Liver (tissue), 9 donors: Measurements from ENCODE around the gene TRPM8. TPM values are rescaled to one million over a fixed set of nuclear protein-coding genes. Genes with fewer than 3 reads are reported as not detected.

Source experiments
- DNase-seq: peaks from one replicate; pipeline ENCODE4 v3.0.0-alpha.2; 2017; ENCODE audit warnings: low spot score
- H3K27ac ChIP-seq, 2 donors: one replicate each; pipeline ENCODE4 v1.7.0; 2013; ENCODE audit warnings: inconsistent platforms in 2 of 2, low read length in 2 of 2, control low read depth in 1 of 2, low read depth in 1 of 2, mild to moderate bottlenecking in 1 of 2
- H3K27me3 ChIP-seq, 4 donors: one replicate each; pipeline versions ENCODE4 v1.6.1 to v1.7.0; 2013; ENCODE audit warnings: low read length in 3 of 4, inconsistent platforms in 1 of 4, mild to moderate bottlenecking in 1 of 4, moderate library complexity in 1 of 4; ENCODE audit not compliant: control insufficient read depth in 4 of 4, insufficient read depth in 4 of 4
- H3K36me3 ChIP-seq, 4 donors: one replicate each; pipeline versions ENCODE4 v1.6.1 to v1.7.0; 2013; ENCODE audit warnings: low read length in 3 of 4, mild to moderate bottlenecking in 3 of 4, low read depth in 1 of 4, moderate library complexity in 1 of 4; ENCODE audit not compliant: control insufficient read depth in 4 of 4, insufficient read depth in 3 of 4
- H3K4me1 ChIP-seq, 4 donors: one replicate each; pipeline versions ENCODE4 v1.6.1 to v1.7.0; 2013; ENCODE audit warnings: low read length in 3 of 4, mild to moderate bottlenecking in 3 of 4, moderate library complexity in 1 of 4; ENCODE audit not compliant: control insufficient read depth in 4 of 4, insufficient read depth in 4 of 4
- H3K4me3 ChIP-seq, 3 donors: one replicate each; pipeline versions ENCODE4 v1.6.1 to v1.7.0; 2013; ENCODE audit warnings: low read length in 3 of 3, control low read depth in 1 of 3, low read depth in 1 of 3, mild to moderate bottlenecking in 1 of 3
- H3K9ac ChIP-seq, 2 donors: one replicate each; pipeline ENCODE4 v1.7.0; 2013; ENCODE audit warnings: low read length in 2 of 2, mild to moderate bottlenecking in 2 of 2, moderate library complexity in 2 of 2, control low read depth in 1 of 2, low read depth in 1 of 2
- H3K9me3 ChIP-seq, 4 donors: one replicate each; pipeline versions ENCODE4 v1.6.1 to v1.7.0; 2013; ENCODE audit warnings: low read length in 3 of 4; ENCODE audit not compliant: control insufficient read depth in 4 of 4
- EGR1 ChIP-seq, 2 donors: IDR thresholded peaks; 2 replicates each; pipeline ENCODE4 v1.6.1; 2016 to 2018; ENCODE audit warnings: antibody characterized with exemption in 2 of 2, low read depth in 2 of 2
- FOXA1 ChIP-seq: IDR thresholded peaks from 2 replicates; pipeline ENCODE4 v1.6.1; 2016; ENCODE audit warnings: antibody characterized with exemption
- FOXA2 ChIP-seq: IDR thresholded peaks from 2 replicates; pipeline ENCODE4 v1.6.1; 2016; ENCODE audit warnings: antibody characterized with exemption
- GABPA ChIP-seq, 2 donors: IDR thresholded peaks in 1 of 2; conservative IDR thresholded peaks in 1 of 2; 2 replicates each; pipeline ENCODE4 v1.6.1; 2016; ENCODE audit warnings: antibody characterized with exemption in 2 of 2, mild to moderate bottlenecking in 1 of 2, moderate library complexity in 1 of 2
- HNF4G ChIP-seq: IDR thresholded peaks from 2 replicates; pipeline ENCODE4 v1.6.1; 2016; ENCODE audit warnings: antibody characterized with exemption
- JUND ChIP-seq, 2 donors: IDR thresholded peaks; 2 replicates each; pipeline ENCODE4 v1.6.1; 2016; ENCODE audit warnings: antibody characterized with exemption in 2 of 2
- NR2F2 ChIP-seq: IDR thresholded peaks from 2 replicates; pipeline ENCODE4 v1.6.1; 2016; ENCODE audit warnings: antibody characterized with exemption
- RAD21 ChIP-seq, 2 donors: IDR thresholded peaks; 2 replicates each; pipeline ENCODE4 v1.6.1; 2016; ENCODE audit warnings: antibody characterized with exemption in 2 of 2, mild to moderate bottlenecking in 2 of 2
- RXRA ChIP-seq, 2 donors: IDR thresholded peaks; 2 replicates each; pipeline ENCODE4 v1.6.1; 2017 to 2018; ENCODE audit warnings: antibody characterized with exemption in 2 of 2, mild to moderate bottlenecking in 1 of 2
- SP1 ChIP-seq: IDR thresholded peaks from 2 replicates; pipeline ENCODE4 v1.6.1; 2018; ENCODE audit warnings: antibody characterized with exemption, mild to moderate bottlenecking
- TAF1 ChIP-seq: conservative IDR thresholded peaks from 2 replicates; pipeline ENCODE4 v1.6.1; 2016; ENCODE audit warnings: antibody characterized with exemption, mild to moderate bottlenecking
- WGBS: extraction: QIAGEN DNeasy Blood & Tissue Kit; methylation state at CpG from one replicate; pipeline ENCODE4 v1.1.7; 2013; 5-methylcytosine and 5-hydroxymethylcytosine counted together
- polyA plus RNA-seq, 2 donors: library from polyadenylated mRNA; stranded (reverse) in 1 of 2; unstranded in 1 of 2; fragments of 200-250 nt in 1 of 2; fragments of >200 nt in 1 of 2; fragmentation: Nextera tagmentation in 1 of 2; extraction: Ambion mirVana in 1 of 2; gene quantifications; one replicate each; pipeline versions ENCODE4 v1.2.1 to v1.2.3, GENCODE V29; 2013 to 2015
- total RNA-seq, 2 donors: library from RNA; depleted of rRNA; stranded (reverse); fragments of >200 nt; gene quantifications; one replicate each; pipeline ENCODE4 v1.2.3, GENCODE V29; 2014
- TF ChIP-seq, protein P1 (sequence below): IDR thresholded peaks from 2 replicates; pipeline ENCODE4 v1.6.1; 2016; ENCODE audit warnings: antibody characterized with exemption
- TF ChIP-seq, protein P2 (sequence below): IDR thresholded peaks from 2 replicates; pipeline ENCODE4 v1.6.1; 2016; ENCODE audit warnings: antibody characterized with exemption
- TF ChIP-seq, protein P3 (sequence below): IDR thresholded peaks from 2 replicates; pipeline ENCODE4 v1.6.1; 2016; ENCODE audit warnings: antibody characterized with exemption
- TF ChIP-seq, protein P4 (sequence below): IDR thresholded peaks from 2 replicates; pipeline ENCODE4 v1.6.1; 2016; ENCODE audit warnings: antibody characterized with exemption, mild to moderate bottlenecking
- TF ChIP-seq, protein P5 (sequence below): fragments of 150-350 bp; IDR thresholded peaks from 2 replicates; pipeline ENCODE4 v1.5.1; 2017; ENCODE audit warnings: improper control_type of control experiment, low read depth, low read length; ENCODE audit not compliant: missing input control
- donor health status: healthy.
- donor health status: healthy.
- donor health status: healthy.
- donor health status: healthy.
- donor health status: healthy.

TRPM8 gene
- total and polyA plus RNA-seq, 4 donors, result 1.1 to 79.2 (median 33.2) TPM

DNA sequence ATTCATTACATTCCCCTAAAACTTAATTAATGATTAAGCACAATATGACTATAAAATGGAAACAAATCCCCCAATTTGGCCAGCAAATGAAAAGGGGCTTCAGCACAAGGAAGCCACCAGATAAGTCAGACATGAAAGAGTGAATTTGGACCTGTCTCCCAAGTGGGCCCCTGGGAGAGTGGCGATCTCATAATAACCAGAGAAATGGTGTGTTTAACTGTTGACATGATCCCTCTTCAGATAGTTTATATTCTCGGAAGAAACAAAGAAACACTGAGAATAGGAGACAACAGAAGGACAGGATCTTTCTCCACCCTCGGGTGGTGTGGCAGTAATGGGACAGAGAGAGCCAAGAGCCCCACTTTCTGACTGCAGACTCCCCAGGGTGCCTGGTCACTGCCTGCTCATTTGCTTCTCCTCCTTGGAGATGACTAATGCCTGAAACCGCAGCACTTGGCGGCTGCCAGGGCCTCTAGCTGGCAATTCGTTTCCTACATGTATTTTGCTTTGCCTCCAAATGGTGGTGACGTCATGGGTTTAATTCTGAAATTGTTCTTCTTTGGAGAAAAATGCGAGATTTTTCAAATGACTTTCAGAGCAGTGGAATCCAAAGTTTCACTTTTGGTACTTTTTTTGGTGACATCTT lies 86.9 kb downstream of the TRPM8 start:
- TF ChIP-seq, protein P1, sequence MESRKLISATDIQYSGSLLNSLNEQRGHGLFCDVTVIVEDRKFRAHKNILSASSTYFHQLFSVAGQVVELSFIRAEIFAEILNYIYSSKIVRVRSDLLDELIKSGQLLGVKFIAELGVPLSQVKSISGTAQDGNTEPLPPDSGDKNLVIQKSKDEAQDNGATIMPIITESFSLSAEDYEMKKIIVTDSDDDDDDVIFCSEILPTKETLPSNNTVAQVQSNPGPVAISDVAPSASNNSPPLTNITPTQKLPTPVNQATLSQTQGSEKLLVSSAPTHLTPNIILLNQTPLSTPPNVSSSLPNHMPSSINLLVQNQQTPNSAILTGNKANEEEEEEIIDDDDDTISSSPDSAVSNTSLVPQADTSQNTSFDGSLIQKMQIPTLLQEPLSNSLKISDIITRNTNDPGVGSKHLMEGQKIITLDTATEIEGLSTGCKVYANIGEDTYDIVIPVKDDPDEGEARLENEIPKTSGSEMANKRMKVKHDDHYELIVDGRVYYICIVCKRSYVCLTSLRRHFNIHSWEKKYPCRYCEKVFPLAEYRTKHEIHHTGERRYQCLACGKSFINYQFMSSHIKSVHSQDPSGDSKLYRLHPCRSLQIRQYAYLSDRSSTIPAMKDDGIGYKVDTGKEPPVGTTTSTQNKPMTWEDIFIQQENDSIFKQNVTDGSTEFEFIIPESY, result no peak
- TF ChIP-seq TAF1, result no peak
- TF ChIP-seq SP1, result no peak
- TF ChIP-seq, protein P2, sequence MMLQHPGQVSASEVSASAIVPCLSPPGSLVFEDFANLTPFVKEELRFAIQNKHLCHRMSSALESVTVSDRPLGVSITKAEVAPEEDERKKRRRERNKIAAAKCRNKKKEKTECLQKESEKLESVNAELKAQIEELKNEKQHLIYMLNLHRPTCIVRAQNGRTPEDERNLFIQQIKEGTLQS, result no peak
- TF ChIP-seq EGR1 (IDR thresholded peaks at IDR 0.05; ENCODE audit: low read depth in 2 of 2), result no peak
- no peak for TF ChIP-seq FOXA1
- TF ChIP-seq, protein P3, sequence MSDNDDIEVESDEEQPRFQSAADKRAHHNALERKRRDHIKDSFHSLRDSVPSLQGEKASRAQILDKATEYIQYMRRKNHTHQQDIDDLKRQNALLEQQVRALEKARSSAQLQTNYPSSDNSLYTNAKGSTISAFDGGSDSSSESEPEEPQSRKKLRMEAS, result no peak
- TF ChIP-seq RXRA (IDR thresholded peaks at IDR 0.05), result no peak
- no peak for TF ChIP-seq GABPA (IDR thresholded peaks at IDR 0.05 in 1 of 2, conservative IDR thresholded peaks at IDR 0.05 in 1 of 2)
- no peak for TF ChIP-seq RAD21 (IDR thresholded peaks at IDR 0.05)
- no peak for TF ChIP-seq NR2F2
- no peak for TF ChIP-seq FOXA2
- TF ChIP-seq, protein P4, sequence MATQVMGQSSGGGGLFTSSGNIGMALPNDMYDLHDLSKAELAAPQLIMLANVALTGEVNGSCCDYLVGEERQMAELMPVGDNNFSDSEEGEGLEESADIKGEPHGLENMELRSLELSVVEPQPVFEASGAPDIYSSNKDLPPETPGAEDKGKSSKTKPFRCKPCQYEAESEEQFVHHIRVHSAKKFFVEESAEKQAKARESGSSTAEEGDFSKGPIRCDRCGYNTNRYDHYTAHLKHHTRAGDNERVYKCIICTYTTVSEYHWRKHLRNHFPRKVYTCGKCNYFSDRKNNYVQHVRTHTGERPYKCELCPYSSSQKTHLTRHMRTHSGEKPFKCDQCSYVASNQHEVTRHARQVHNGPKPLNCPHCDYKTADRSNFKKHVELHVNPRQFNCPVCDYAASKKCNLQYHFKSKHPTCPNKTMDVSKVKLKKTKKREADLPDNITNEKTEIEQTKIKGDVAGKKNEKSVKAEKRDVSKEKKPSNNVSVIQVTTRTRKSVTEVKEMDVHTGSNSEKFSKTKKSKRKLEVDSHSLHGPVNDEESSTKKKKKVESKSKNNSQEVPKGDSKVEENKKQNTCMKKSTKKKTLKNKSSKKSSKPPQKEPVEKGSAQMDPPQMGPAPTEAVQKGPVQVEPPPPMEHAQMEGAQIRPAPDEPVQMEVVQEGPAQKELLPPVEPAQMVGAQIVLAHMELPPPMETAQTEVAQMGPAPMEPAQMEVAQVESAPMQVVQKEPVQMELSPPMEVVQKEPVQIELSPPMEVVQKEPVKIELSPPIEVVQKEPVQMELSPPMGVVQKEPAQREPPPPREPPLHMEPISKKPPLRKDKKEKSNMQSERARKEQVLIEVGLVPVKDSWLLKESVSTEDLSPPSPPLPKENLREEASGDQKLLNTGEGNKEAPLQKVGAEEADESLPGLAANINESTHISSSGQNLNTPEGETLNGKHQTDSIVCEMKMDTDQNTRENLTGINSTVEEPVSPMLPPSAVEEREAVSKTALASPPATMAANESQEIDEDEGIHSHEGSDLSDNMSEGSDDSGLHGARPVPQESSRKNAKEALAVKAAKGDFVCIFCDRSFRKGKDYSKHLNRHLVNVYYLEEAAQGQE, result no peak
- TF ChIP-seq, protein P5, sequence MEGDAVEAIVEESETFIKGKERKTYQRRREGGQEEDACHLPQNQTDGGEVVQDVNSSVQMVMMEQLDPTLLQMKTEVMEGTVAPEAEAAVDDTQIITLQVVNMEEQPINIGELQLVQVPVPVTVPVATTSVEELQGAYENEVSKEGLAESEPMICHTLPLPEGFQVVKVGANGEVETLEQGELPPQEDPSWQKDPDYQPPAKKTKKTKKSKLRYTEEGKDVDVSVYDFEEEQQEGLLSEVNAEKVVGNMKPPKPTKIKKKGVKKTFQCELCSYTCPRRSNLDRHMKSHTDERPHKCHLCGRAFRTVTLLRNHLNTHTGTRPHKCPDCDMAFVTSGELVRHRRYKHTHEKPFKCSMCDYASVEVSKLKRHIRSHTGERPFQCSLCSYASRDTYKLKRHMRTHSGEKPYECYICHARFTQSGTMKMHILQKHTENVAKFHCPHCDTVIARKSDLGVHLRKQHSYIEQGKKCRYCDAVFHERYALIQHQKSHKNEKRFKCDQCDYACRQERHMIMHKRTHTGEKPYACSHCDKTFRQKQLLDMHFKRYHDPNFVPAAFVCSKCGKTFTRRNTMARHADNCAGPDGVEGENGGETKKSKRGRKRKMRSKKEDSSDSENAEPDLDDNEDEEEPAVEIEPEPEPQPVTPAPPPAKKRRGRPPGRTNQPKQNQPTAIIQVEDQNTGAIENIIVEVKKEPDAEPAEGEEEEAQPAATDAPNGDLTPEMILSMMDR, result no peak
- no peak for TF ChIP-seq HNF4G
- WGBS, result 84% methylated on average over 8 of the region's 8 CpGs

DNA sequence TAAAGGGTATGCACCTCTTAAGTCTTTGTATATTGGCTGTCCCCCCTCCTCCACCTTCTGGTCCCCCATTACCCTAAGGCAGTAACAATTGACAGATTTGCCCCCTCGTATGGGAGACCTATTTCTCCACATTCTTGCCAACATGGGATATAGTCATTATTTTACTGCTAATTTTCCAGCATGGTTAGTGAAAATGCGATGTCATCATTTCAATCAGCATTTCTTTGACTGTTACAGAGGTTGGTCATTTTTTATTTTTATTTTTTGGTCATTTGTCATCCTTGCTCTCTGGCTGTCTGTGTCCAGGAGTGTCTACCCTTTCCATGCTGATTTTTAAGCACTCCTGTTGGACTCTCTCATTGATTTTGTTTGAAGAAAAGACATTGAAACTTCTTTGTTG lies 88.0 kb downstream of the TRPM8 start:
- H3K4me1 ChIP-seq, result no peaks in the 10 kb centered on the region
- H3K9ac ChIP-seq, result no peak overlapping the region
- no peak for DNase-seq
- H3K9me3 ChIP-seq, result no peaks in the 10 kb centered on the region
- TF ChIP-seq, protein P1, result no peak
- TF ChIP-seq TAF1, result no peak
- TF ChIP-seq RAD21 (IDR thresholded peaks at IDR 0.05), result no peak
- TF ChIP-seq JUND (IDR thresholded peaks at IDR 0.05), result no peak
- TF ChIP-seq, protein P5, result no peak
- H3K27me3 ChIP-seq, result no peaks in the 10 kb centered on the region
- H3K27ac ChIP-seq, result no peak overlapping the region
- peaks cover 0 to 46% (median 24%) of the 10 kb centered on the region in 4 donors for H3K36me3 ChIP-seq
- no peak overlapping the region for H3K4me3 ChIP-seq
- WGBS, result 88% methylated on average over 2 of the region's 2 CpGs

More for the DNA sequence above, 86.9 kb downstream of the TRPM8 start:
- Histone ChIP-seq H3K4me1 (peaks cover 0 to 2% (median 0%) of the 10 kb centered on the region in 4 donors), H3K36me3 (peaks cover 0 to 45% (median 24%) of the 10 kb centered on the region in 4 donors), H3K27ac (no peak overlapping the region), H3K9me3 (no peaks in the 10 kb centered on the region), H3K27me3 (no peaks in the 10 kb centered on the region), H3K9ac (no peak overlapping the region), H3K4me3 (no peak overlapping the region)
- DNase-seq, result no peak
